COR-L47 (cell line): ENCODE results near the gene ADAMTS9.
"Not testable (repeated sequence)": the region's sequence is repeated elsewhere in the genome, so short reads cannot be mapped to it uniquely, and the experiment has no call there.

Experiments used
- DNase-seq: peaks from one replicate; lab custom pipeline; 2025; lab: John Stamatoyannopoulos, UW

The ADAMTS9 gene

DNA sequence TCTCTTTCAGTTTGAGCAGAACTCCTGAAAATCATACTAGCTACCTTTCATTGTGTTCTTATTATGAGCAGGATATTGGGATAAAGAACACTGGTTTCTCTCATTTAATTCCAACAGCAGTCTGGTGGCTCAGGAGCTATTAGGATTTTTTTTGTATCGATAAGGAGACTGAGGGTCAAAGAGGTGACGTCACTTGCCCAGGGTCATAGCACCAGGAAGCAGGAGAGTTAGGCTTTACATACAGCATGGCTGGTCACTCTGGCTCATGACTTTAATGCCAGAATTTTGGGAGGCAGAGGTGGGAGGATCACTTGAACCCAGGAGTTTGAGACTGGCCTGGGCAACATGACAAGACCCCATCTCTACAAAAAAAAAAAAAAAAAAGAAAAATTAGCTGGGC, 113.6 kb downstream of the ADAMTS9 start:
- no peak for DNase-seq

DNA sequence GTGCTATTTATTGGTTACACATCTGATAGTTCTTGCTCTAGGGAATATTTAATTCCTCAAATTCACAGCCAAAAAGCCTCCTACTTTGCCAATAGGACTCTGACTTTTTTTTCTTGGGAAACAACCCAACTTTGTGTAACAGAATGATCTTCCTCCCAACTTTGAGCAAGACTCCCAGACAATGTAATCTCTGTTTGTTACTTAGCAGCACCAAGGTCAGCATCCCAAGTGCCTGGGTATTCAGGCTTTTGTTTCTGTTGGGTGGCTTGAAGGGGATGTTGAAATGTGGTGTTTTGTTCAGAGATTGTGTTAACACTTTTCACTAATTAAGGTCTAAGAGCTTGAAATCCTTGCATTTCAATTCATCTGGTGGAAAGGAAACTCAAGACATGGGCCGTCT, 115.8 kb downstream of the ADAMTS9 start:
- DNase-seq = no peak

DNA sequence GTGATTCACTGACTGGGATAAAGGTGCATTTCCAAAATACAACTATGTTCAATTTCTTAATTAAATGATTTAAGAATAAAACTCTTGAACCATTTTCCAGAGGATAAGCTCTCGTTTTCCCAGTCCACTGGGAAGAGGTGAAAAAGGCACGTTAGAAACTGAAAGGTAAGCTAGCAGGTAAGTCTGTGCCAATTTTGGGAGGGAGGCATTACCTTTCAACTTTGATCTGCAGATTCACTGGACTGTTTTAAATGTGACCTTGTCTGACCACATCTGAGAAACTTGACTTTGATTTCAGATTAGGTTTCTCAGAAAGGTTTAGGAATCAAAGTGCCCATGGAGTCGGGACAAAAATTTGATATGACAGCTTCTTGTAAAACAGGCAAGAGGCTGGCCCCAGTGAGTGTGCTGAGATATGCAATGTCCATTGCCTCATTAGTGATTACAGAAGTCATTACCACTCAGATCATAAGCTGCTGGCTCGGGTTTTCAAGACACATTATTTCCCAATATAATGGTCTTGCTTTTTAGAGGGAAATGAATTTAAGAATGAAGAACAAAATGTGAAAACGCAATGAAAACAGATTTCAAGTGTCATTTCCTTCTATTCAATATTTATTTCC, 118.8 kb downstream of the ADAMTS9 start:
- no peak for DNase-seq

DNA sequence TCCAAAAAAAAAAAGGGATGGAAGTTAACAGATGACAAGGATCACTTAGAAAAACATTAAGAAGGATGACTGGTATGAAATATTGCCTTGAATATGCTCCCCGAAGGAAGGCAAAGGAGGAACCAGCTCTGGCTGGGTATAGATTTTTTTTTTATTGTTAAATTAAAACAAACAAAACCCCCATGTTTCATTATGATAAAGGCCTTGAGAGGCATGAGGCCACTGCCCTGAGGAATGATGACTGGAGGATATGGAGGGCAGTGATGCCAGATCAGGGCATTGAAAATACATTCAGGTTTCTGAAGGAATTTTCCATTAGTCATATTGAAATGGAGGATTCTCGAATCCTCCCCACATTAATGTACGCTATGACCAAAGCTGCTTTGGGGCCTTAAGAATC, 120.9 kb downstream of the ADAMTS9 start:
- no peak for DNase-seq

DNA sequence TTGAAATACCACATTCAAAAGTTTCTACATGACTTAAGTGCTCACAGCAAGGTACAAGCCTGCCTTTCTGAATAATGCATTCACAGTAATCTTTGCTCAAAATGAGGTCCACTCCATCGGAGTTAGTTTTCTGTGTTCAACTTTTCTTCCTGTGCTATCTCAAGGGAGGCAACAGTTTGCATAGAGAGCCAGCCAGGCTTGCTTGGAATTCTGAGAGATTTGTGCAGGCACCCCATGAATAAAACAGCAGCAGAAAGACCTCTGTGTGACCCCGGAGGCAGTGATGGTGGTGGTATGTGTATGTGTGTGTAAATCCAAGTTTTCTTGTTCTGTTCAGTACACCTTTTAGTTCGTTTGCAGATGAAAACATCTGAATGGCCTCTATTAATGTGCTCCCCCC, 124.0 kb downstream of the ADAMTS9 start:
- no peak for DNase-seq

DNA sequence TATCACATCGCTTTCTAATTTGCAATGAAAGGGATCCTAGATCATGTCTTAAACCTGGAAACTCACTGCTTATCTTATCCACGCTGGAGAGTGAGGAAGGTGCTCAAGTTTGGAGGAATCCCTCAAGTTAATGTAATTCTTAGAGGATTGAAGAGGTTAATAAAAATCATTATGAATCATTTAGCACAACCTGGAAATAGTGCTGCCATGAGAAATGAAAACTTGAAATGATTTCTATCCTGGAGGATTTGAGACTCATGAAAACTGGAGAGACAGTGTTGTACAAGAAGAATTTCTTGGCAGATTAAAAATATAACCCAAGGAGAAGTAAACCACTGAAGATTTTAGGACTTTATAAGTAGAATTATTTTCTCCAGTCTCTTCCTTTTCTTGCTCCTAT, 125.9 kb downstream of the ADAMTS9 start:
- no peak for DNase-seq

DNA sequence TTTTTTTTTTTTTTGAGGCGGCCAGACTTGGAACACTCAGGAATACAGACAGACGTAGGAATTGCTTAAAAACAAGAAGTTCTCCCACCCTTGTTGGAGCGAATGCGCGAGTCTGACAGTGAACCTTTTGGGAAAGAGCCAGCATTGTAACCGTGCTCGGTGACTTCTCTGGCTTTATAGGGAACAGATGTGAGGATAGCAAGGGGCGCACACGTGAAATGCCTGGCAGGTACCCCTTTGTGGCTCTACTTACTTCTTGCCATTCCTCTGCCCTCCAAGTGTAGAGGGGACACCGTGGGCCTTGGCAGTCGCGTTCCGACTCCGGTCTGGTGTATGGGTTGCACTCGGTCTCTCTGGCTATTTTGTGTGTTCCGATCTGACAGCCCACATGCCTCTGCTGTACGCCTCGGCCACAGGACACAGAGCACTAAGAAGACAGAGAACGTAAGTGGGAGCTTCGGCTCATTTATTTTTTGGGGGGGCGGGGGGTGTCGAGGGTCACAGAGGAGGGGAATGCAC, 126.4 kb downstream of the ADAMTS9 start:
- no peak for DNase-seq

DNA sequence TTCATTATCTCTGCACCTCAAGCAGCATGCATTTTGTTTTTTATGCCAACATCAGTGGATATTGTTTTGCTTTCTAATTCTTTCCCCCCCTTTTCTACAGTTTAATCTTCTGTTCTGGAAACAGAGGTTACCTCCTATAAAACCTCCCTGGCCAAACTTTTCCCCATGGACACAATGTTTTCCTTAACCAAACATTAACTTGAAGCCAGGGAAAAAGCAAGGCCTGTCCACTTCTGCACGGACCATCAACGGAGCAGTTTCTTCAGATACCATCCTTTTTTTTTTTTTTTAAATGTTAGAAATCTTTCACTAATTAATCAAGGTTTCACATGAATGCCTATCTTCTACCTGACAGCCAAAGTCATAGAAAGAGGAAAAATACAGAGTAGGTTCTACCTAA, 127.0 kb downstream of the ADAMTS9 start:
- no peak for DNase-seq

DNA sequence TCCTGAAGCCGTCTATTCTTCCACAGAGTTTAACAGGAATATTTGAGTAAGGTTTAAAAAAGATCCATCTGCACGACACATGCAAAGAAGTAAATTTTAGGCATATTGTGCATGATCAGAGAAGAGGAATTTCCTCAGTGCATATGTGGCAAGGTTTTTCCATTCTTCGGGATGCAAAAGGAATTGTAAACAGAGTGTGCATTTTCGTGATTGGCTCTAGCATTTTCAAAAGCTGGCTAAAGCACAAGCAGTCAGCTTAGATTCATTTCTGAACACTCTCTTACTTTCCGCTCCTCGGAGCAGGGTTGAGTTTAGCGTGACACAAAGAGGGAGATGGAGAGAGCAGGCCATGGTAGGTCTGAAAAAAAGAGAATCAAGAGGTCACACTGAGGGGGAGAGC, 128.2 kb downstream of the ADAMTS9 start:
- no peak for DNase-seq

DNA sequence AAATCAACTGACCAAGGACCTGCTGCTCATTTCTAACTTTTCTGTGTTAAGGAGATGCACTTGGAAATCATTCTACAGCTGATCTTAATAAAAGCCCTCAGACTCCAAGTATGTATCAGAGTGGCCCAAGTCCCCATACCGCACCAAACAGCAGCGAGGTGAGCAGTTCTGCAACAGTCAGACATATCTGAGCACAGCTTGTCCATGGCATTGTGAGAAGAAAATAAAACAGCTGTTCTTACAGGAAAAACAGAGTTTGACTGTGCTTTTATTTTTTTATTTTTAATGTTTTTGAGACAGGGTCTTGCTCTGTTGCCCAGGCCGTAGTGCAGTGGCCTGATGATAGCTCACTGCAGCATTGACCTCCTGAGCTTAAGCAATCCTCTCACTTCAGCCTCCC, 131.8 kb downstream of the ADAMTS9 start:
- DNase-seq = no peak

DNA sequence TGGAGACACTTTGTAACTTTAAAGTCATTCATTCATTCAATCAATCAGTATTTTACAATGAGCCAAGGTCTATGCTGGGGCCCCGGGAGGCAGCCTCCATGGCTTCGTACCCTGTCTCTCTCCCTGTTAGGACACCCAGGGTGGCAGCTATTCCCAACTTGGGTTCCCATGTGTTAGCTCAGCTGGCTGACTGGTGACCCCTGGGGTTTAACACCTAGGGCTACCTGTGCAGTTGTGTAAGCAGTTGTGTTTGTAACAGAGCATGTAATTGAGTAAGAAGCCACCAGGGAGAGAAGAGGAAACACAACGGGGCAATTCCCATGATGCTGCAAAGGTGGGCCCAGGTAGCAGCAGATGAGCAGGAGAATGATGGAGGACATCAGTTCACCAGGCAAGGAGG, 132.4 kb downstream of the ADAMTS9 start:
- DNase-seq = no peak

DNA sequence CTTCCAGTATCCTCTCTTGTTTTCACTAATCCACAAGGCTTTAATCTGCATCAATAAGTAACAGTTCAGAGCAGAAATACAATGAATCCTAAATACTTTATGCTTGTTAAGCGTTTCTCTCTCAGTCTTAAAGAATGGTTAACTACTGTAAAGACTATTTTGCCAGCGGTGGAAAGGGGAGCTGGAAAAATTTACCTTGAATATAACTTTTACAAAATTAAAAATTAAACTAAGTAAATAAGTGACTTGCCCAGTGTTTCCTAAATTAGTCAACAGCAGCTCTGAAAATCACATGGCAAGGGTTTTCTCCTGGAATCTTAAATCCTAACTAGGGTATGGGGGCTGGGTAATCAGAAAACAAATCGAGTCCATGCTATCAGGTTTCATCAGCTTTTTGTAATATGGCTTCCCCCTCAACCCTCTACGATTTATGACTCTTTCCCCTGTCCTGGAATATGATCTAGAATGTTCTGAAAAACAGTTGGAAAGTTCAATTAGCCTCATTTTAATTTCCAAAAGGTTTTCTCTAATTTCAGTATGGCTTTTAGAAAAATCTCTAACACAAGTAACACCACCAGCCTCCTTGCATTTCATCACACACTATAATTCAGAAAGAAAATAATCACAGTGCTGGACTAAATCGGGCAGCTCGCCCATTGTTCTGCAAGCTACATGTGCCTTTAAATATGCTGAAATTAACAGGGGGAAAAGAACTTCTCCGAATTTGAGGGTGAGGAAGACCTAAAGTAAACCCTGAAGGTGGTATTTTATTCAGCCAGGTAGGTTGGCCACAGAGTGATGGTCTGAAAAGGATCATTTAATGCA, 133.5 kb downstream of the ADAMTS9 start:
- DNase-seq = no peak

DNA sequence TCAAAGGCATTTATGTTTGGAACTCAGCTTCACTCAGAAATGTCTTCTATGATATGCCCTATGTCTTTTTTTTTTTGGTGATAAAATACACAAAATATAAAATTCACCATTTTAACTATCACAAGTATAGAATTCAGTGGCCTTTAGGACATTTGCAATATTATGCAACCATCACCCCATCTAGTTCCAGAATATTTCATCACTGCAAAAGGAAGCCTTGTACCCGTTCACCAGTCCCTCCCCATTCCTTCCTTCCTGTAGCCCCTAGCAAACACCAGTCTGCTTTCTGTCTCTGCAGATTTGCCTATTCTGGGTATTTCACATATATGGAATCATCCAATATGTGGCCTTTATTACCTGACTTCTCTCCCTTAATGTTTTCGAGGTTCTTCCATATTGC, 134.8 kb downstream of the ADAMTS9 start:
- no peak for DNase-seq

DNA sequence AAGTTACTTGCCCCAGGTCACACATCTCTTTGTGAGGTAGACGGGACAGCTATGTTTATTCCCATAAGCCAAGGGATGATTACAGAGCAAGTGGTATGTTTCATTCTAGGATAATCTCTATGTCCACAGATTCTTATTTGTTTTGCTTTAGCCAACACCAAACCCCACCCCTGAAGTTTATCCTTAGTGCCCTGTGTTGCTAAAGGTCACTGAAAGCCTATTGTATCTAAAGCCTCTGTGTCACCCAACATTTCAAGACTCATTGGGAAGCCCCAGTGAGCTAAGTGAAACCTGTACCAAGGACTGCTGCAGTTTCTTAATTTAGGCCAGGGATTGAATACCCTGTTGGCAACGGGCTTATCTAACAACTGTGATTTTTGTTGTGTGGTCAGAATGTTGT, 135.6 kb downstream of the ADAMTS9 start:
- no peak for DNase-seq

DNA sequence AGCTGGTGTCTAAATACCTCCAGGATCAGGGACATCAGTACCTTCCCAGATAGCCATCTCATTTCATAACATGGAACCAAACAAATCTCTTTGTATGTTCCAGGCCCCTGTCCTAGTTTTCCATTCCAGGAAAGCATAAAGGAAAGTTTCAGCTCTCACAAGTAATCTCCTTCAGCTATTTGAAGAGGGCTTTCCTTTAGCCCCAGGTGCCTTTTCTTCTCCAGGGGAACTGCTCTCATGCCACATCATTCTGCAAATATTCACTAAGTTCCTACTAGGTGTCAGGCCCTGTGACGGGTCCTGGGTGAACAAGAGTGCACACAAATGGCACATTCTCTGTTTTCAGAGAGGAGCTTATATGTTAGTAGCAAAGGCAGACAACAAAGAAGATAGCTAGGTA, 136.1 kb downstream of the ADAMTS9 start:
- no peak for DNase-seq

DNA sequence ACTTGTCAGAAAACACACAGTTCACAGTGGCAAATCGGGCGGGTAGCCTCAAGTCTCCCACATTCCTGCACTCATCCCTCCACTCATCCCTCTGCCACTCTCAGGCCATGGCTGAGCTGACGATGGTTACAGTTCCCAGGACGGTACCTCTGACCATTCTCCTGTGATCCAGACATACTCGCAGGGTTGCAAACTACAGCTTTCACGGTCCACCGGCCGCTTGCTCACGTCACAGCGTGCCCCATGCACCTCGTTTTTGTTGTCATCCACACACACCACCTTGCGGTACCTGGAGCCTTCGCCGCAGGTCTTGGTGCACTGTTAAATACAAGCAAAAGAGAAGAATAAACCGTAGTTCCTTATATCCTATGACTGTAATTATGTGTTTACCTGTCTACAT, 137.1 kb downstream of the ADAMTS9 start:
- DNase-seq = no peak

DNA sequence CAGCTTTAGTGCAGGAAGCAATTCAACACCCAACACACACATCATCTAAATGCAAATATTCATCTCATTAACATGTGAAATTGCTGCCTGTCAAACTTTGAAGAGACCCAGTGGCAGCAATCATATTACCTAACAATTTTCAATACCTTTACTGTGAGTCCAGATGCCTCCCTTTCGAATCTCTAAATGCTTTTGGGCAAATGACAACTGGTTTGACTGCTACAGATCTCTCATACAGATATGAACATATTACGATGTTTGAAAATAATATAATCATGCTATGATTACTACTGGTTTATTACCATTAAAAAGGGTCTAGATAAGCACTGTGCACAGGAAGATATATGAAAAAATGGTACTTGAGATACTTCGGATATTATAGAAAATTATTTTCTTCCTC, 137.9 kb downstream of the ADAMTS9 start:
- no peak for DNase-seq

DNA sequence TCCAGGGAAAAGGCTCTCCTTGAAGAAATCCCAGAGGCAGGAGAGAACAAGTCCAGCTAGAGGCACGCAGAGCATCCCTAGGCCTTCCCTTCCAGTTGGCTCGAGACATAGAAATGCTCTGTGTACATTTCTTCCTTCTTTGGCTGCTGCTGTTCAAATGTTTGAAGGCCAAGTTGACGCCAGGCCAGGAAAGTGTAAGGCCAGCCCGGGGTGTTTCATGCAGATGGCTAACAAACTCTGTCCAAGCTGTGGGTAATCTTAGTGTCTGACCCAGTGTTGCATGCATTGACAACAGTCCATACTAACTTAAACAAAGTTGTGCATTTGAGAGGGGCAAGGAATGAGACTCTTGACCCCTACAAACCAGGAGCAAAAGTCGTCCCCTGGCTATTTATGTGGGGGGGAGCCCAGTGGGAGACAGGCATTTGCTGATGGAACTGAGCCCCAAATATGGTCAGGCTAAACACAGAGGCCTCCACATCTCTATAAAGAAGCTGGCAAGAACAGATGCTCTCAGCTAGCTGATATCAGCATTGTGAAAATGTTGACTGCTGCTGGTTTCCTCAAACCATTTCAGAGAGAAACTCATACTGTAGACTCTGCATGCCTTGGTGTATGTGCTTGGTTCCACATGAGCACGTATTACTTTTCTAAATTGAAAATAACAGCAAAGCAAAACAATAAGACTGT, 139.5 kb downstream of the ADAMTS9 start:
- DNase-seq = no peak

DNA sequence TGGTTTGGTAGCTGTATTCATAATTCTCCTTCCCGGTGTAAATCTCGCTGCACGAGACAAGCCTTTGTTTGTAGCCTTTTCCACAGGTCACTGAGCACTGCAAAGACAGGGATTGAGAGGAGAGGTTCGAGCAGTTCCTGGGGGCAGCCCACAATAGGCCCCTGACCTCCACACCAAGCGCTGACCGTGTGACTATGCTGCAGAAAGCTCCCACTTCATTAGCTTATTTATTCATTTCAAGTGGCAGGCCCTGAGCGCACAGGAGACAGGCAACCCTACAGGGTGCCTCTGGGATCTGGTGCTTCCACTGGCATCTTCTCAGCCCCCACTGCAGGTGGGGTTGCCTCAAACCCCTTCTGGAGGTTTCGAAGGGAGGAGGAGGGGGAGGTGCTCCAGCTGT, 140.9 kb downstream of the ADAMTS9 start:
- DNase-seq = no peak

DNA sequence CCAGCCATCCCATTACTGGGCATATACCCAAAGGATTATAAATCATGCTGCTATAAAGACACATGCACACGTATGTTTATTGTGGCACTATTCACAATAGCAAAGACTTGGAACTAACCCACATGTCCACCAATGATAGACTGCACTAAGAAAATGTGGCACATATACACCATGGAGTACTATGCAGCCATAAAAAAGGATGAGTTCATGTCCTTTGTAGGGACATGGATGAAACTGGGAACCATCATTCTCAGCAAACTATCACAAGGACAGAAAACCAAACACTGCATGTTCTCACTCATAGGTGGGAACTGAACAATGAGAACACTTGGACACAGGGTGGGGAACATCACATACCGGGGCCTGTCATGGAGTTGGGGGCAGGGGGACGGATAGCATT, 142.6 kb downstream of the ADAMTS9 start:
- not testable (repeated sequence) for DNase-seq

DNA sequence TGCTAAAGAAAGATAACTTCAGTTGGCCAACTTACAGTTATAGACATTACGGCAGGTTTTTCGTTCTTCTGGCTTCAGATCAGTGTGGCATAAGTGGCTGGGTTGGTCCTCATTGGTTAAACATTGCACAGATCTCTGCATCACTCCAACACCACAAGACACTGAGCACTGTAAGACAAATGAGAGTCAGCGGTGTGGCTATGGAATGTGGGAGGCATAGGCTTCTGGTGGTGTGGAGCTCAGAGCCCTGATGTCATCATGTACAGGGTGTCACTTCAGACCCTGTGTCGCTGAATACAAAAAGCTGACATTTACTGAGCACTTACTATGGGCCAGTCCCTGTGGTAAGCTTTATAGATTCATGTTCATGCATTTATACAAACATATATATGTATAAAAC, 146.0 kb downstream of the ADAMTS9 start:
- DNase-seq = no peak

DNA sequence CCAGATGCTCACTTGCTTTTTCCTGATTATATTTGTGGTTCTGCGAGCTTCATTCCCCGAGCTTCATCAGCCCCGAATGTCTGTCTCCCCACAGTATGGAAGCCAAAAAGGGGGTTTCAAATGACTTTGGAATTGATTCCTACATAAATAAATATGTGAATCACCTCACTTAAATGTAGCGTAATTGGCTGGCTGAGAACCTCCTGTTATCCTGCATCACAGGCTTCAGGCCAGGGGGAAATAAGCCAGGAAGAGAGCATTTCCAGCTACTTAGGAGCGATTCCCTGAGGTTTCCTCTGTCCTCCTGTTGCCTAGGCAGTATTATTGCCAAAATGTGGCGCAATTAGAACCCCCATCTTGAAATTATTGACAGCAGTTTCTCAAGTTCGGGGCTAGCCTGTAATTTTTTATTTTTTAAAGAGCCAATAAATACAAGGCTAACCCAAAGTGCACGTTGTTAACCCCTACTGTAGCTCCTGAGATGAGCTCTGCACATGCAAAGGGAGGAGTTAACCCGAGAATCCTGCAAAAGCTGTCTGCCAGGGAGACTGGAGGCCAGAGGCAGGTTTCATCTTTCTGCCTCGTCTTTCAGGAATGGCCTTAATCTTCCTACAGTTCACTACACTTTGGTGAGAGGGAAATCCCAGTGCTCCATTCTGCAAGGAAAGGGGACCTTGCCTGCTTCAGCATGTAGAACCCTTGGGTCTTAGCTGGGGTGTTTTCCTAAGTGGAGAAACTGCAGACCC, 148.2 kb downstream of the ADAMTS9 start:
- DNase-seq = no peak
